Mucosa of descending colon (tissue), 3 donors: ENCODE results near the gene MBD5. TPM values are rescaled to one million over a fixed set of nuclear protein-coding genes. Genes with fewer than 3 reads are reported as not detected.

Experiments used
- ATAC-seq: fragments of 200-7000 bp; cut with Tn5 transposase; one replicate; pipeline ENCODE4 v1.9.1; 2020; ENCODE audit warnings: mild to moderate bottlenecking, moderate library complexity
- DNase-seq, 3 donors: peaks; one replicate each; pipeline ENCODE4 v3.0.0-alpha.2; 2020
- H3K36me3 ChIP-seq: fragments of 200-600 bp; one replicate; pipeline ENCODE4 v1.8.0; 2021; ENCODE audit warnings: low read depth, mild to moderate bottlenecking
- H3K4me1 ChIP-seq: fragments of 200-600 bp; one replicate; pipeline ENCODE4 v1.8.0; 2021; ENCODE audit warnings: low read depth, mild to moderate bottlenecking
- H3K4me3 ChIP-seq: fragments of 200-600 bp; one replicate; pipeline ENCODE4 v1.8.0; 2021; ENCODE audit warnings: mild to moderate bottlenecking
- H3K9me3 ChIP-seq: fragments of 200-600 bp; one replicate; pipeline ENCODE4 v1.8.0; 2021; ENCODE audit warnings: mild to moderate bottlenecking
- intact Hi-C, 2 donors: fragments of 100-400 bp; cut with DNase I in 1 of 2; cut with micrococcal nuclease in 1 of 2; formaldehyde crosslinking; loops; one replicate each; pipeline versions ENCODE4 v1.11.0 to v1.11.1; 2022; cut with DNase I, micrococcal nuclease
- total RNA-seq, 3 donors: library from RNA; stranded (reverse); fragmentation: NEBNext Ultra II Directional in 2 of 3; extraction: Animal tissue kit (Norgen Biotek cat#: 25700) in 2 of 3; gene quantifications; one replicate each; pipeline versions ENCODE4 v1.2.1 to v1.2.4, GENCODE V29; 2021 to 2023
- TF ChIP-seq, protein P1 (sequence below): fragments of 200-600 bp; IDR thresholded peaks from one replicate; pipeline ENCODE4 v1.8.0; 2022; ENCODE audit warnings: antibody characterized with exemption, mild to moderate bottlenecking
- donor health status: DM: no; HTN: no; CAD: no; lungs with moderate emphysema.
- donor health status: DM: no; HTN: no; CAD: no.
- donor health status: DM: no; HTN: yes; CAD: no.

Gene MBD5
- total RNA-seq, 3 donors from 2014 or later: 31.8 to 69.8 (median 43.8) TPM

- H3K36me3 ChIP-seq: no peaks in the 10 kb centered on the region
- no peaks in the 10 kb centered on the region for H3K4me1 ChIP-seq
- no peak overlapping the region for H3K4me3 ChIP-seq
- no peak for ATAC-seq
- DNase-seq: no peak
- TF ChIP-seq, protein P1, sequence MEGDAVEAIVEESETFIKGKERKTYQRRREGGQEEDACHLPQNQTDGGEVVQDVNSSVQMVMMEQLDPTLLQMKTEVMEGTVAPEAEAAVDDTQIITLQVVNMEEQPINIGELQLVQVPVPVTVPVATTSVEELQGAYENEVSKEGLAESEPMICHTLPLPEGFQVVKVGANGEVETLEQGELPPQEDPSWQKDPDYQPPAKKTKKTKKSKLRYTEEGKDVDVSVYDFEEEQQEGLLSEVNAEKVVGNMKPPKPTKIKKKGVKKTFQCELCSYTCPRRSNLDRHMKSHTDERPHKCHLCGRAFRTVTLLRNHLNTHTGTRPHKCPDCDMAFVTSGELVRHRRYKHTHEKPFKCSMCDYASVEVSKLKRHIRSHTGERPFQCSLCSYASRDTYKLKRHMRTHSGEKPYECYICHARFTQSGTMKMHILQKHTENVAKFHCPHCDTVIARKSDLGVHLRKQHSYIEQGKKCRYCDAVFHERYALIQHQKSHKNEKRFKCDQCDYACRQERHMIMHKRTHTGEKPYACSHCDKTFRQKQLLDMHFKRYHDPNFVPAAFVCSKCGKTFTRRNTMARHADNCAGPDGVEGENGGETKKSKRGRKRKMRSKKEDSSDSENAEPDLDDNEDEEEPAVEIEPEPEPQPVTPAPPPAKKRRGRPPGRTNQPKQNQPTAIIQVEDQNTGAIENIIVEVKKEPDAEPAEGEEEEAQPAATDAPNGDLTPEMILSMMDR: no peak
- no peaks in the 10 kb centered on the region for H3K9me3 ChIP-seq
- intact Hi-C loops: no loop called here
Measured at GRCh38 chr2:148526509-148527346, 505.8 kb downstream of the MBD5 start.

DNA sequence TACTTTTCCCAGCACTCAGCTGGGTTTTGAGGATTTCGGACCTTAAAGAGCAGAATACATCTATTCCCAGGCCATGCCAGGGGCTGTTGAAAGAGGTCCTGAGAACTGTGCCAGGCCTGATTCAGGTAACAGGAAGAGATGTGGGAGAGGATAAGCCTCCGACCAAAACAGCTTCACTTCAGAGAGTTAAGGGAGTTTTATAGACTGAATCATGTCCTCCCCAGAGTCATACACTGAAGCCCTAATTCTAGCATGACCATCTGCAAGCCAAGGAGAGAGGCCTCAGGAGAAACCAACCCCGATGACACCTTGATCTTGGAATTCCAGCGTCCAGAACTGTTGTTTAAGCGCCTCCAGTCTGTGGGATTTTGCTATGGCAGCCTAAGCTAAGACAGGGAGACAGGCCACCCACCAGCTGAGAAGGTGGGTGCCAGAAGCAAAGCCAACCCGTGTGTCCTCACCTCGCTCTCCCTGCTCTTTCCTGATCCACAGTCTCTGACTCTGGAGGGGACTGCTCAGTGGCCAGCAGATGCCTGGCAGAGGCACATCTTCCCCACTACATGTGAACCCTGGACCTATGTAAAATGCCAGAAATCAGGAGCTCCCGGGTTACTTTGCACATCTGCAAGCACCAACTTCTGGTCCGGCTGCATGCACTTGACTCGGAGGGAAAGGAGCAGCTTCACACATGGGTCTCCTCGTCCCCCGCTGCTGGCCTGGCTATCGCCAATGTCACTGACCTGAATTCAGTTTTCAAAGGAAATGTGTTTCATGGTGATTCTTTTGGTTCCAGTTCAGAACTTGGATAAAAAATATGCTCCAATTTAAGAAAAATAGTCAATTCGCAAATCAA, 506.8 kb downstream of the MBD5 start:
- no peaks in the 10 kb centered on the region for H3K36me3 ChIP-seq
- intact Hi-C loops: no loop called here
- no peak for DNase-seq
- TF ChIP-seq, protein P1: no peak
- H3K4me1 ChIP-seq: no peaks in the 10 kb centered on the region
- no peaks in the 10 kb centered on the region for H3K9me3 ChIP-seq
- peak; percentile 11 for ATAC-seq
- H3K4me3 ChIP-seq: no peak overlapping the region

DNA sequence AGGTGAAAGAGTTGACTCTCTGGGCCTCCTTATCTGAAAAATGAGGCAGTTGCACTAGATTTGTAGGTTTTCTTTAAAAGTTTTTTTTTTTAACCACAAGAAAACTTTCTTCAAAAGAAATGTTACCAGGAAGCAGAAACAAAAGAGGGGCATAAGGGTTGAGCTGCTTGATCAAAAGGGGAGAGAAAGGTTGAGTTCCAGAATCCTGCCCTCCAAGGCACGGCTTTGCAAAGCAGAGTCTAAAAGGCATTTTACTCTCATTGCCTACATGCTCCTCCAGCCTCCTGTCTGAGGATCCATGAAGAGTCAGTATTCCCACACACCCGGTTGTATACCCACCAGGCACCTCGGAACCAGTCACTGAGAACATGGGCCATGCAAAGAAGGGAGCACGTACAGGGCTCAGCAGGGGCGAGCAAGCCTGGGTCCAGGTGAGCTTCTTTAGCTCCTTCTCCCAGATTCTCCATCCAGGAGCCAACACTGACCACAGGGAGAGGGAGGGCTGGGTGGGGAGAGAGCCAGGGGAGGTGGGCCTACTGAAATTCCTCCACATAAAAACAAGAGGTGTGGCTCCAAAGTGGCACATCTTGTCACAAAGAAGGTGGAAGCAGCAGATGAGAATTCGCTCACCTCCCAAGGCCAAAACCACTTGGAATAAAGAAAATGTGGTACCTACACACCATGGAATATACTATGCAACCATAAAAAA, 507.6 kb downstream of the MBD5 start:
- Histone ChIP-seq H3K9me3 (no peaks in the 10 kb centered on the region), H3K36me3 (no peaks in the 10 kb centered on the region), H3K4me3 (no peak overlapping the region), H3K4me1 (no peaks in the 10 kb centered on the region)
- intact Hi-C loops: no loop called here
- TF ChIP-seq, protein P1: no peak
- DNase-seq (no peak), ATAC-seq (no peak)

DNA sequence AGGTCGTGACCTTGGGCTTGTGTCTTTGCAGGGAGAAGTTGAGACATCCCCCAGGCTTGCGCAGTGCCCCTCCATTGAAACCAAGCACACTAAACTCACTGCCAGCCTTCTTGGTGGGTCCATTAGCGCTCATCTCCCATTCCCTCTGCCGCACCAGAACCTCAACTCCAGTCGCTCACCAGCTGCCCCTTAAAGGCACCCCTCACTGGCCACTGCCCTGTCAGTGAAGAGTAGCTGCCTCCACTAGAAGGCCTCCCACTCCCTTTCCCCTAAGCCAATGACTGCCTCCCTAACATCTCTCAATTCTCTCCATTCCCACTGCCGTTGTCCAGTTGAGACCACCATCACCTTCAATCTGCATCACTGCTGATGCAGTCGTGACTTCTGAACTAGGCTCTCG, 508.9 kb downstream of the MBD5 start:
- Histone ChIP-seq H3K9me3 (no peaks in the 10 kb centered on the region), H3K36me3 (no peaks in the 10 kb centered on the region), H3K4me1 (no peaks in the 10 kb centered on the region), H3K4me3 (no peak overlapping the region)
- DNase-seq: no peak
- TF ChIP-seq, protein P1: no peak
- no peak for ATAC-seq
- intact Hi-C loops: no loop called here

DNA sequence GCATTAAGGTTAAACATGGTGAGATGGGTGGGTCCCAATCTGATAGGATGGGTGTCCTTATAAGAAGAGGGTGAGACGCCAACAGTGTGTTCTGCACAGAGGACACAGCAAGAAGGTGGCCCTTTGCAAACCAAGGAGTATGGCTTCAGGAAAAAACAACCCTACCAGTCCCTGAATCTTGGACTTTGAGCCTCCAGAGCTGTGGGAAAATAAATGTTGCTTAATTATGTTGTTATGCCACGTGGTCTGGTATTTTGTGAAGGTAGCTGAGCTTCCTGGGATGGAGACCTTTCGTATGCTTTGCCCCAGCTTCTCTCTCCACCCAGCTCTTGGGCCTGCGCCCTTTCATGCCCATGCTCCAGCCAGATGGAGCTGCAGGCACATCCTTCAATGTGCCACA, 509.5 kb downstream of the MBD5 start:
- no peaks in the 10 kb centered on the region for H3K36me3 ChIP-seq
- intact Hi-C loops: no loop called here
- no peak overlapping the region for H3K4me3 ChIP-seq
- no peak for ATAC-seq
- TF ChIP-seq, protein P1: no peak
- DNase-seq: no peak
- H3K9me3 ChIP-seq: no peaks in the 10 kb centered on the region
- no peaks in the 10 kb centered on the region for H3K4me1 ChIP-seq
